H1 (cell line): ENCODE measurements around the gene FIP1L1. TPM values are rescaled to one million over a fixed set of nuclear protein-coding genes. Genes with fewer than 3 reads are reported as not detected.

Source experiments
- CTCF ChIA-PET: fragments of 300-600 bp; sonication (Branson Sonifier 250); formaldehyde crosslinking; loops from one replicate; lab custom pipeline; 2021; ENCODE audit not compliant: partially characterized antibody; lab: Charles Lee
- POLR2A ChIA-PET: fragments of 300-600 bp; sonication (Branson Sonifier 250); formaldehyde crosslinking; loops from one replicate; lab custom pipeline; 2021; ENCODE audit warnings: inconsistent platforms; ENCODE audit not compliant: partially characterized antibody; lab: Charles Lee
- DNase-seq, 2 experiments: peaks; one replicate each; pipeline versions ENCODE4 v3.0.0 to v3.0.0-alpha.2; 2010 to 2022; ENCODE audit warnings: low spot score in 2 of 2, low read depth in 1 of 2, mixed read lengths in 1 of 2
- FAIRE-seq: peaks from 2 replicates; lab custom pipeline; 2011; peaks lifted over from hg19 to GRCh38; lab: Jason Lieb, UNC
- H2AFZ ChIP-seq: 2 replicates; pipeline ENCODE4 v1.8.1; 2012; ENCODE audit warnings: low read length, inconsistent platforms
- H2AK5ac ChIP-seq: 2 replicates; pipeline ENCODE4 v1.6.1; 2013; ENCODE audit warnings: low read depth, low read length
- H2BK120ac ChIP-seq: replicated peaks from 2 replicates; pipeline ENCODE3; 2013; ENCODE audit warnings: low read depth, low read length, inconsistent platforms
- H2BK12ac ChIP-seq: 2 replicates; pipeline ENCODE4 v1.6.1; 2013; ENCODE audit warnings: low read depth, low read length
- H2BK15ac ChIP-seq: 2 replicates; pipeline ENCODE4 v1.6.1; 2013; ENCODE audit warnings: low read length
- H2BK20ac ChIP-seq: 2 replicates; pipeline ENCODE4 v1.6.1; 2013; ENCODE audit warnings: low read length
- H2BK5ac ChIP-seq: 2 replicates; pipeline ENCODE4 v1.6.1; 2013; ENCODE audit warnings: low read depth, low read length
- H3K14ac ChIP-seq: 2 replicates; pipeline ENCODE4 v1.6.1; 2013; ENCODE audit warnings: inconsistent platforms; ENCODE audit not compliant: insufficient read length
- H3K18ac ChIP-seq: 2 replicates; pipeline ENCODE4 v1.6.1; 2013; ENCODE audit warnings: low read length; ENCODE audit errors: extremely low read depth
- H3K23ac ChIP-seq: 2 replicates; pipeline ENCODE4 v1.6.1; 2013; ENCODE audit warnings: inconsistent platforms; ENCODE audit not compliant: insufficient read length
- H3K23me2 ChIP-seq: 2 replicates; pipeline ENCODE4 v1.6.1; 2013; ENCODE audit warnings: low read depth, low read length
- H3K27ac ChIP-seq: 2 replicates; pipeline ENCODE4 v1.6.1; 2011; ENCODE audit warnings: low read depth, low read length, inconsistent platforms
- H3K27me3 ChIP-seq, 4 experiments: replicated peaks in 1 of 4; 1 replicate in 1 of 4; 2 replicates in 3 of 4; pipeline versions ENCODE4 v1.6.1 to v1.8.1; 2011 to 2013; ENCODE audit warnings: low read length in 3 of 4, mild to moderate bottlenecking in 3 of 4, inconsistent platforms in 2 of 4, mixed read lengths in 2 of 4, moderate library complexity in 1 of 4; ENCODE audit not compliant: control insufficient read depth in 3 of 4, insufficient read depth in 3 of 4; ENCODE audit errors: extremely low read depth in 1 of 4
- H3K36me3 ChIP-seq, 4 experiments: 2 replicates each; pipeline versions ENCODE4 v1.6.1 to v1.8.1; 2011 to 2013; ENCODE audit warnings: mild to moderate bottlenecking in 4 of 4, low read length in 3 of 4, moderate library complexity in 2 of 4, control low read depth in 1 of 4, inconsistent platforms in 1 of 4; ENCODE audit not compliant: insufficient read depth in 4 of 4, control insufficient read depth in 2 of 4
- H3K4ac ChIP-seq: replicated peaks from 2 replicates; pipeline ENCODE3; 2013; ENCODE audit warnings: low read length, low read depth, mixed read lengths, inconsistent platforms; ENCODE audit not compliant: insufficient read length
- H3K4me1 ChIP-seq, 4 experiments: replicated peaks in 1 of 4; 1 replicate in 1 of 4; 2 replicates in 3 of 4; pipeline versions ENCODE4 v1.6.1 to v1.8.1; 2011 to 2013; ENCODE audit warnings: low read length in 3 of 4, inconsistent platforms in 2 of 4, mixed read lengths in 1 of 4; ENCODE audit not compliant: insufficient read depth in 4 of 4, control insufficient read depth in 3 of 4
- H3K4me2 ChIP-seq, 2 experiments: 2 replicates each; pipeline versions ENCODE4 v1.6.1 to v1.8.1; 2011 to 2013; ENCODE audit warnings: low read depth in 2 of 2, low read length in 2 of 2, control low read depth in 1 of 2, inconsistent platforms in 1 of 2, mild to moderate bottlenecking in 1 of 2; ENCODE audit not compliant: insufficient read depth in 1 of 2
- H3K4me3 ChIP-seq, 4 experiments: fragments of 200-600, 300-600 bp in 1 of 4; sonication (generic), shearing (Covaris generic), sonication (Bioruptor Twin) in 1 of 4; 2 replicates each; pipeline versions ENCODE4 v1.5.1 to v1.8.1; 2011 to 2016; ENCODE audit warnings: low read length in 4 of 4, low read depth in 3 of 4, control low read depth in 2 of 4, inconsistent platforms in 2 of 4, mild to moderate bottlenecking in 2 of 4, mixed read lengths in 1 of 4, moderate library complexity in 1 of 4; ENCODE audit not compliant: insufficient read depth in 2 of 4; ENCODE audit errors: extremely low read depth in 1 of 4
- H3K56ac ChIP-seq: replicated peaks from 2 replicates; pipeline ENCODE3; 2013; ENCODE audit warnings: low read depth, mild to moderate bottlenecking, mixed read lengths, low read length, inconsistent platforms; ENCODE audit not compliant: insufficient read length
- H3K79me1 ChIP-seq: 2 replicates; pipeline ENCODE4 v1.6.1; 2013; ENCODE audit warnings: low read depth, low read length, control low read depth
- H3K79me2 ChIP-seq, 2 experiments: 2 replicates each; pipeline versions ENCODE4 v1.6.1 to v1.8.1; 2012 to 2013; ENCODE audit warnings: low read length in 2 of 2, mild to moderate bottlenecking in 2 of 2, inconsistent platforms in 1 of 2; ENCODE audit not compliant: insufficient read depth in 2 of 2, control insufficient read depth in 1 of 2
- H3K9ac ChIP-seq, 4 experiments: replicated peaks in 1 of 4; 1 replicate in 1 of 4; 2 replicates in 3 of 4; pipeline versions ENCODE4 v1.6.1 to v1.8.1; 2011 to 2013; ENCODE audit warnings: low read depth in 3 of 4, low read length in 3 of 4, control low read depth in 2 of 4, mild to moderate bottlenecking in 2 of 4, moderate library complexity in 2 of 4, inconsistent platforms in 1 of 4; ENCODE audit errors: extremely low read depth in 1 of 4
- H3K9me3 ChIP-seq, 2 experiments: 2 replicates each; pipeline versions ENCODE4 v1.6.1 to v1.8.1; 2012 to 2013; ENCODE audit warnings: mild to moderate bottlenecking in 2 of 2, moderate library complexity in 2 of 2, control low read depth in 1 of 2, inconsistent platforms in 1 of 2, low read depth in 1 of 2, low read length in 1 of 2, mixed read lengths in 1 of 2; ENCODE audit not compliant: insufficient read depth in 2 of 2
- H4K20me1 ChIP-seq, 2 experiments: replicated peaks in 1 of 2; 2 replicates each; pipeline versions ENCODE3 to v1.8.1; 2011 to 2013; ENCODE audit warnings: inconsistent platforms in 2 of 2, low read length in 2 of 2, mild to moderate bottlenecking in 1 of 2; ENCODE audit not compliant: insufficient read depth in 2 of 2, control insufficient read depth in 1 of 2
- H4K5ac ChIP-seq: 2 replicates; pipeline ENCODE4 v1.6.1; 2013; ENCODE audit warnings: low read length, low read depth, mixed read lengths, inconsistent platforms; ENCODE audit not compliant: insufficient read length
- H4K8ac ChIP-seq: 2 replicates; pipeline ENCODE4 v1.8.0; 2013; ENCODE audit warnings: mild to moderate bottlenecking, moderate library complexity, low read length, inconsistent platforms; ENCODE audit not compliant: insufficient read depth; ENCODE audit errors: extremely low read depth
- H4K91ac ChIP-seq: replicated peaks from 2 replicates; pipeline ENCODE3; 2013; ENCODE audit warnings: low read length, mixed read lengths, inconsistent platforms; ENCODE audit not compliant: insufficient read length
- BCL11A ChIP-seq, 2 experiments: IDR thresholded peaks; one replicate each; pipeline ENCODE4 v1.6.1; 2011; ENCODE audit warnings: low read depth in 2 of 2, low read length in 2 of 2, mild to moderate bottlenecking in 2 of 2
- CEBPB ChIP-seq: IDR thresholded peaks from 2 replicates; pipeline ENCODE4 v1.6.1; 2012; ENCODE audit warnings: low read depth, low read length
- CHD1 ChIP-seq: IDR thresholded peaks from 2 replicates; pipeline ENCODE4 v1.6.1; 2012; ENCODE audit warnings: low read depth, low read length, improper control_type of control experiment
- MAFK ChIP-seq: IDR thresholded peaks from 2 replicates; pipeline ENCODE4 v1.6.1; 2012; ENCODE audit warnings: low read depth, mild to moderate bottlenecking, improper control_type of control experiment, low read length
- RXRA ChIP-seq: IDR thresholded peaks from 2 replicates; pipeline ENCODE4 v1.6.1; 2011; ENCODE audit warnings: low read depth, mild to moderate bottlenecking, low read length, moderate library complexity; ENCODE audit not compliant: insufficient read depth
- WGBS, 2 experiments: shearing (Covaris generic) in 1 of 2; methylation state at CpG; one replicate each; pipeline versions ENCODE4 v1.1.6 to v1.1.7; 2013 to 2015; ENCODE audit warnings: low lambda C conversion rate in 2 of 2, mixed read lengths in 2 of 2, inconsistent platforms in 1 of 2, low coverage in 1 of 2, missing lambda C conversion rate in 1 of 2; ENCODE audit not compliant: insufficient replicate concordance in 2 of 2, insufficient coverage in 1 of 2, insufficient read length in 1 of 2; ENCODE audit errors: extremely low coverage in 1 of 2, missing lambda C conversion rate in 1 of 2; 5-methylcytosine and 5-hydroxymethylcytosine counted together
- polyA plus RNA-seq, 7 experiments: library from polyadenylated mRNA; depleted of rRNA in 3 of 7; stranded (reverse) in 5 of 7; unstranded in 2 of 7; fragments of >200 nt in 5 of 7; fragments of 200-250 nt in 2 of 7; gene quantifications; 1 replicate in 5 of 7; 2 replicates in 1 of 7; 4 replicates in 1 of 7; pipeline versions ENCODE4 v1.2.1 to v1.2.3, GENCODE V29; 2011 to 2013; ENCODE audit warnings: missing spikeins in 2 of 7, mixed read lengths in 2 of 7
- total RNA-seq: library from RNA; stranded (reverse); fragmentation: NEBNext Ultra II Directional; extraction: Animal tissue kit (Norgen Biotek cat#: 25700); gene quantifications from 2 replicates; pipeline ENCODE4 v1.2.1, GENCODE V29; 2021
- TF ChIP-seq, protein P1 (sequence below): IDR thresholded peaks from 2 replicates; pipeline ENCODE4 v1.6.1; 2012; ENCODE audit warnings: inconsistent platforms

Gene FIP1L1
- total and polyA plus RNA-seq, 2 of the 8 experiments (the other 6 are each of a cell fraction or from before 2014, with no cell fraction given): 19.5 to 53.7 TPM

DNA sequence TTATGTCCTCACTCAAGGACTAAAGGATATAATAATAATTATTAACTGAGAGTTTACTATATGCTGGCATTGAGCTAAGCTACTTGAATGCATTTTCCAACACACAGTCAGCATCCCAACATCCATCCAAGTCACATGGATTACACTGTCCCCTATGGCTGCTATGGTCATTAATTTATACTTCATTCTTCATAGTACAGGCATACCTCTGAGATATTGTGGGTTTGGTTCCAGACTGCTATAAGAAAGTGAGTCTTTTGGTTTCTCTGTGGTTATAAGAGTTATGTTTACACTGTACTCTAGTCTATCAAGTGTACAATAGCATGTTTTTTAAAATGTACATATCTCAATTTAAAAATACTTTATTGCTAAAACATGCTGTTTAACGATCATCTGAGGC, 124.7 kb downstream of the FIP1L1 start:
- WGBS, 2 experiments: 89% methylated on average over 1 of the region's 1 CpG; no CpG with 5 or more reads in 1 of the 2 experiments
- H3K79me1 ChIP-seq: no peaks in the 10 kb centered on the region
- no peak overlapping the region for H3K23ac ChIP-seq
- no peak for FAIRE-seq
- no peak overlapping the region for H3K27ac ChIP-seq
- H3K9ac ChIP-seq: no peak overlapping the region
- H3K4me2 ChIP-seq: no peak overlapping the region
- no peak overlapping the region for H2BK120ac ChIP-seq
- H2AFZ ChIP-seq: no peak overlapping the region
- no peaks in the 10 kb centered on the region for H3K36me3 ChIP-seq
- CTCF ChIA-PET: interaction anchor here (1.0 to 7.5 kb wide), 5 partner anchors 10 to 25 kb away, joined by 3 to 54 read pairs (median 3); no protein-coding TSS in a partner anchor
- H2AK5ac ChIP-seq: no peak overlapping the region
- no peak overlapping the region for H2BK12ac ChIP-seq
- no peaks in the 10 kb centered on the region for H3K23me2 ChIP-seq
- H2BK20ac ChIP-seq: no peak overlapping the region
- no peak overlapping the region for H3K56ac ChIP-seq
- H3K9me3 ChIP-seq: no peaks in the 10 kb centered on the region
- no peaks in the 10 kb centered on the region for H3K79me2 ChIP-seq
- H4K91ac ChIP-seq: no peak overlapping the region
- no peak overlapping the region for H4K8ac ChIP-seq
- no peak overlapping the region for H2BK5ac ChIP-seq
- no peak overlapping the region for H3K14ac ChIP-seq
- POLR2A ChIA-PET: no interaction called here
- H3K4ac ChIP-seq: no peak overlapping the region
- H4K5ac ChIP-seq: no peak overlapping the region
- H4K20me1 ChIP-seq: no peaks in the 10 kb centered on the region
- no peak overlapping the region for H3K18ac ChIP-seq
- H3K27me3 ChIP-seq: no peaks in the 10 kb centered on the region
- no peak for DNase-seq
- H3K4me1 ChIP-seq: peaks cover 0 to 7% (median 3%) of the 10 kb centered on the region in 4 experiments; a peak in 5 of 7 replicates
- H3K4me3 ChIP-seq: no peak overlapping the region
- no peak overlapping the region for H2BK15ac ChIP-seq
- TF ChIP-seq, protein P1, sequence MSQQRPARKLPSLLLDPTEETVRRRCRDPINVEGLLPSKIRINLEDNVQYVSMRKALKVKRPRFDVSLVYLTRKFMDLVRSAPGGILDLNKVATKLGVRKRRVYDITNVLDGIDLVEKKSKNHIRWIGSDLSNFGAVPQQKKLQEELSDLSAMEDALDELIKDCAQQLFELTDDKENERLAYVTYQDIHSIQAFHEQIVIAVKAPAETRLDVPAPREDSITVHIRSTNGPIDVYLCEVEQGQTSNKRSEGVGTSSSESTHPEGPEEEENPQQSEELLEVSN: no peak
- TF ChIP-seq CHD1 (no peak), RXRA (no peak), CEBPB (no peak), MAFK (no peak), BCL11A (IDR thresholded peaks at IDR 0.05; ENCODE audit: low read depth in 2 of 2, low read length in 2 of 2) (no peak)
